Epithelial cell of proximal tubule (primary cell): ENCODE data around the gene MINK1. TPM values are rescaled to one million over a fixed set of nuclear protein-coding genes. Genes with fewer than 3 reads are reported as not detected.
"Not testable (repeated sequence)": the region's sequence is repeated elsewhere in the genome, so short reads cannot be mapped to it uniquely, and the experiment has no call there.

Experiments
- DNase-seq: peaks from one replicate; pipeline ENCODE4 v3.0.0-alpha.2; 2011; ENCODE audit warnings: low read depth
- H3K4me3 ChIP-seq: 2 replicates; pipeline ENCODE4 v1.5.1; 2011; ENCODE audit warnings: low read depth, mild to moderate bottlenecking, low read length
- total RNA-seq: library from RNA; depleted of rRNA; stranded (reverse); fragments of >200 nt; gene quantifications from 2 replicates; pipeline ENCODE4 v1.2.3, GENCODE V29; 2015
- TF ChIP-seq, protein P1 (sequence below): conservative IDR thresholded peaks from 2 replicates; pipeline ENCODE4 v1.5.1; 2012; ENCODE audit warnings: low read depth, mild to moderate bottlenecking, low read length

Gene MINK1
- total RNA-seq, 1 donor from 2014 or later, result 39.9 TPM

- H3K4me3 ChIP-seq, result no peak overlapping the region
- TF ChIP-seq, protein P1, sequence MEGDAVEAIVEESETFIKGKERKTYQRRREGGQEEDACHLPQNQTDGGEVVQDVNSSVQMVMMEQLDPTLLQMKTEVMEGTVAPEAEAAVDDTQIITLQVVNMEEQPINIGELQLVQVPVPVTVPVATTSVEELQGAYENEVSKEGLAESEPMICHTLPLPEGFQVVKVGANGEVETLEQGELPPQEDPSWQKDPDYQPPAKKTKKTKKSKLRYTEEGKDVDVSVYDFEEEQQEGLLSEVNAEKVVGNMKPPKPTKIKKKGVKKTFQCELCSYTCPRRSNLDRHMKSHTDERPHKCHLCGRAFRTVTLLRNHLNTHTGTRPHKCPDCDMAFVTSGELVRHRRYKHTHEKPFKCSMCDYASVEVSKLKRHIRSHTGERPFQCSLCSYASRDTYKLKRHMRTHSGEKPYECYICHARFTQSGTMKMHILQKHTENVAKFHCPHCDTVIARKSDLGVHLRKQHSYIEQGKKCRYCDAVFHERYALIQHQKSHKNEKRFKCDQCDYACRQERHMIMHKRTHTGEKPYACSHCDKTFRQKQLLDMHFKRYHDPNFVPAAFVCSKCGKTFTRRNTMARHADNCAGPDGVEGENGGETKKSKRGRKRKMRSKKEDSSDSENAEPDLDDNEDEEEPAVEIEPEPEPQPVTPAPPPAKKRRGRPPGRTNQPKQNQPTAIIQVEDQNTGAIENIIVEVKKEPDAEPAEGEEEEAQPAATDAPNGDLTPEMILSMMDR, result no peak
- no peak for DNase-seq
These were observed 27.9 kb downstream of the MINK1 start for GRCh38 chr17:4861052-4861451.

GRCh38 chr17:4862720-4863119, 29.6 kb downstream of the MINK1 start:
- DNase-seq, result no peak
- TF ChIP-seq, protein P1, result no peak
- no peak overlapping the region for H3K4me3 ChIP-seq

DNA sequence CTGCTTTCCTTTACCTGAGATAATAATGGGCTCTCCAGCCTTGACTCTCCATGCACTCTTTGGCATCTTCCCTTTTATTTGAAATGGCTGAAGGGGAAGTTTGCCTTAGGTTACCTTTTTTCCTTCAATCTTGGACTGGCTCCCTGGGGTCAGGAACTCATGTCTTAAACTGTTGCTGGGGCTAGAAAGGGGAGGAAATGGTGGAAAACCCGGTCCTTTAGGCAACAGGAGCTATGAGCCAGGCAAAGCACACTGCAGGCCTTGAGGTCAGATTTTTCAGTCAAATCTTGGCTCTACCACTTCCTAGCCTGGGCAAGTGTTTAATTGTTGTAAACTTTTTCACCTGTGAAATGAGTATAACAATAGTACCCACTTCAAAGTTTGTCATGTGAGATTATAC, 30.2 kb downstream of the MINK1 start:
- H3K4me3 ChIP-seq, result no peak overlapping the region

GRCh38 chr17:4867535-4867934, 34.4 kb downstream of the MINK1 start:
- H3K4me3 ChIP-seq, DNase-seq: not testable (repeated sequence)

More for the DNA sequence above, 30.2 kb downstream of the MINK1 start:
- TF ChIP-seq, protein P1, result no peak
- no peak for DNase-seq

DNA sequence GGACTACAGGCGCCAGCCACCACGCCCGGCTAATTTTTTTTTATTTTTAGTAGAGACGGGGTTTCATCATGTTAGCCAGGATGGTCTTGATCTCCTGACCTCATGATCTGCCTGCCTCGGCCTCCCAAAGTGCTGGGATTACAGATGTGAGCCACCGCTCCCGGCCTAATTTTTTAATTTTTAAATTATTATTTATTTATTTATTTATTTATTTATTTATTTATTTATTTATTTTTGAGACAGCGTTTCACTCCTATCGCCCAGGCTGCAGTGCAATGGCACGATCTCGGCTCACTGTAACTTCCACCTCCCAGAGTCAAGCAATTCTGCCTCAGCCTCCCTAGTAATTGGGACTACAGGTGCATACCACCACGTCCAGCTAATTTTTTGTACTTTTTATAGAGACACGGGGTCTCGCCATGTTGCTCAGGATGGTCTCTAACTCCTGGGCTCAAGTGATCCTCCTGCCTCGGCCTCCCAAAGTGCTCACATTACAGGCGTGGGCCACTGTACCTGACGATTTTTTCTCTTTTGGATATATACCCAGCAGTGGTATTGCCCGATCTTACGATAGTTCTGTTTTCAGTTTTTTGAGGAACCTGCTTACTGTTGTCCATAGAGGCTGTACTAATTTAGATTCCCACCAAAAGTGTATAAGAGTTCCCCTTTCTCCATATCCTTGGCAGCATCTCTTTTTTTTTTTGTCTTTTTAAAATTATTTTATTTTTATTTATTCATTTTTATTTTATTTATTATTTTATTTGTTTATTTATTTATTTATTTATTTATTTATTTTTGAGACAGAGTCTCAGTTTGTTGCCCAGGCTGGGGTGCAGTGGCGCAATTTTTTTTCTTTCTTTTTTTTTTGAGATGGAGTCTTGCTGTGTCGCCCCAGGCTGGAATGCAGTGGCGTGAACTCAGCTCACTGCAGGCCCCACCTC, 36.2 kb downstream of the MINK1 start:
- DNase-seq, result not testable (repeated sequence)

GRCh38 chr17:4870855-4871254, 37.7 kb downstream of the MINK1 start:
- TF ChIP-seq, protein P1, result no peak
- DNase-seq, result no peak
- no peak overlapping the region for H3K4me3 ChIP-seq

More for the DNA sequence above, 36.2 kb downstream of the MINK1 start:
- not testable (repeated sequence) for H3K4me3 ChIP-seq

DNA sequence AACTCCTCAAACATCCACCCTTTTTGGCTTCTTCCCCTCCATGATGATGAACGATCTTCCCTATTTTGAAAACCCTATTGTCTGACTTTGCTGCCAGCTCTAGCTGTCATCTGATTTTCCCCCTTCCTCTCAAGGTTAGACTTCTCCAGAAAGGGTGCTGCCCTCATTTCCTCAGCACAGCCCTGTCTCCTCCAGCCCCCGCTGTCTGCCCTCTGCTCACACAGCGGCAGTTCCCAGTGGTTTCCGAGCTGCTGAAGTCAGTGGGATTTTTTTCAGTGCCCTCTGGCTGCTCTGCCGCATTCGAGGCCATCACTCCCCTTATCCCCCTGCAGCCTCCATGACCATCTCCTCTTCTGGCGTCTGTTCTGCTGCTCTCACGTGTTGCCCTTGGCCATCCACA, 39.6 kb downstream of the MINK1 start:
- no peak for DNase-seq
- TF ChIP-seq, protein P1, result no peak
- no peak overlapping the region for H3K4me3 ChIP-seq

GRCh38 chr17:4877089-4877488, 43.9 kb downstream of the MINK1 start:
- no peak for DNase-seq
- H3K4me3 ChIP-seq, result no peak overlapping the region
- TF ChIP-seq, protein P1, result no peak
